H1 (cell line): ENCODE results near the gene C16orf95. TPM values are rescaled to one million over a fixed set of nuclear protein-coding genes. Genes with fewer than 3 reads are reported as not detected.

Experiments
- CTCF ChIA-PET: fragments of 300-600 bp; sonication (Branson Sonifier 250); formaldehyde crosslinking; loops from one replicate; lab custom pipeline; 2021; ENCODE audit not compliant: partially characterized antibody; lab: Charles Lee
- POLR2A ChIA-PET: fragments of 300-600 bp; sonication (Branson Sonifier 250); formaldehyde crosslinking; loops from one replicate; lab custom pipeline; 2021; ENCODE audit warnings: inconsistent platforms; ENCODE audit not compliant: partially characterized antibody; lab: Charles Lee
- DNase-seq, 2 experiments: peaks; one replicate each; pipeline versions ENCODE4 v3.0.0 to v3.0.0-alpha.2; 2010 to 2022; ENCODE audit warnings: low spot score in 2 of 2, low read depth in 1 of 2, mixed read lengths in 1 of 2
- FAIRE-seq: peaks from 2 replicates; lab custom pipeline; 2011; peaks lifted over from hg19 to GRCh38; lab: Jason Lieb, UNC
- H2AFZ ChIP-seq: 2 replicates; pipeline ENCODE4 v1.8.1; 2012; ENCODE audit warnings: low read length, inconsistent platforms
- H2AK5ac ChIP-seq: 2 replicates; pipeline ENCODE4 v1.6.1; 2013; ENCODE audit warnings: low read depth, low read length
- H2BK120ac ChIP-seq: replicated peaks from 2 replicates; pipeline ENCODE3; 2013; ENCODE audit warnings: low read depth, low read length, inconsistent platforms
- H2BK12ac ChIP-seq: 2 replicates; pipeline ENCODE4 v1.6.1; 2013; ENCODE audit warnings: low read depth, low read length
- H2BK15ac ChIP-seq: 2 replicates; pipeline ENCODE4 v1.6.1; 2013; ENCODE audit warnings: low read length
- H2BK20ac ChIP-seq: 2 replicates; pipeline ENCODE4 v1.6.1; 2013; ENCODE audit warnings: low read length
- H2BK5ac ChIP-seq: 2 replicates; pipeline ENCODE4 v1.6.1; 2013; ENCODE audit warnings: low read depth, low read length
- H3K14ac ChIP-seq: 2 replicates; pipeline ENCODE4 v1.6.1; 2013; ENCODE audit warnings: inconsistent platforms; ENCODE audit not compliant: insufficient read length
- H3K18ac ChIP-seq: 2 replicates; pipeline ENCODE4 v1.6.1; 2013; ENCODE audit warnings: low read length; ENCODE audit errors: extremely low read depth
- H3K23ac ChIP-seq: 2 replicates; pipeline ENCODE4 v1.6.1; 2013; ENCODE audit warnings: inconsistent platforms; ENCODE audit not compliant: insufficient read length
- H3K23me2 ChIP-seq: 2 replicates; pipeline ENCODE4 v1.6.1; 2013; ENCODE audit warnings: low read depth, low read length
- H3K27ac ChIP-seq: 2 replicates; pipeline ENCODE4 v1.6.1; 2011; ENCODE audit warnings: low read depth, low read length, inconsistent platforms
- H3K27me3 ChIP-seq, 4 experiments: replicated peaks in 1 of 4; 1 replicate in 1 of 4; 2 replicates in 3 of 4; pipeline versions ENCODE4 v1.6.1 to v1.8.1; 2011 to 2013; ENCODE audit warnings: low read length in 3 of 4, mild to moderate bottlenecking in 3 of 4, inconsistent platforms in 2 of 4, mixed read lengths in 2 of 4, moderate library complexity in 1 of 4; ENCODE audit not compliant: control insufficient read depth in 3 of 4, insufficient read depth in 3 of 4; ENCODE audit errors: extremely low read depth in 1 of 4
- H3K36me3 ChIP-seq, 4 experiments: 2 replicates each; pipeline versions ENCODE4 v1.6.1 to v1.8.1; 2011 to 2013; ENCODE audit warnings: mild to moderate bottlenecking in 4 of 4, low read length in 3 of 4, moderate library complexity in 2 of 4, control low read depth in 1 of 4, inconsistent platforms in 1 of 4; ENCODE audit not compliant: insufficient read depth in 4 of 4, control insufficient read depth in 2 of 4
- H3K4ac ChIP-seq: replicated peaks from 2 replicates; pipeline ENCODE3; 2013; ENCODE audit warnings: low read length, low read depth, mixed read lengths, inconsistent platforms; ENCODE audit not compliant: insufficient read length
- H3K4me1 ChIP-seq, 4 experiments: replicated peaks in 1 of 4; 1 replicate in 1 of 4; 2 replicates in 3 of 4; pipeline versions ENCODE4 v1.6.1 to v1.8.1; 2011 to 2013; ENCODE audit warnings: low read length in 3 of 4, inconsistent platforms in 2 of 4, mixed read lengths in 1 of 4; ENCODE audit not compliant: insufficient read depth in 4 of 4, control insufficient read depth in 3 of 4
- H3K4me2 ChIP-seq, 2 experiments: 2 replicates each; pipeline versions ENCODE4 v1.6.1 to v1.8.1; 2011 to 2013; ENCODE audit warnings: low read depth in 2 of 2, low read length in 2 of 2, control low read depth in 1 of 2, inconsistent platforms in 1 of 2, mild to moderate bottlenecking in 1 of 2; ENCODE audit not compliant: insufficient read depth in 1 of 2
- H3K4me3 ChIP-seq, 4 experiments: fragments of 200-600, 300-600 bp in 1 of 4; sonication (generic), shearing (Covaris generic), sonication (Bioruptor Twin) in 1 of 4; 2 replicates each; pipeline versions ENCODE4 v1.5.1 to v1.8.1; 2011 to 2016; ENCODE audit warnings: low read length in 4 of 4, low read depth in 3 of 4, control low read depth in 2 of 4, inconsistent platforms in 2 of 4, mild to moderate bottlenecking in 2 of 4, mixed read lengths in 1 of 4, moderate library complexity in 1 of 4; ENCODE audit not compliant: insufficient read depth in 2 of 4; ENCODE audit errors: extremely low read depth in 1 of 4
- H3K56ac ChIP-seq: replicated peaks from 2 replicates; pipeline ENCODE3; 2013; ENCODE audit warnings: low read depth, mild to moderate bottlenecking, mixed read lengths, low read length, inconsistent platforms; ENCODE audit not compliant: insufficient read length
- H3K79me1 ChIP-seq: 2 replicates; pipeline ENCODE4 v1.6.1; 2013; ENCODE audit warnings: low read depth, low read length, control low read depth
- H3K79me2 ChIP-seq, 2 experiments: 2 replicates each; pipeline versions ENCODE4 v1.6.1 to v1.8.1; 2012 to 2013; ENCODE audit warnings: low read length in 2 of 2, mild to moderate bottlenecking in 2 of 2, inconsistent platforms in 1 of 2; ENCODE audit not compliant: insufficient read depth in 2 of 2, control insufficient read depth in 1 of 2
- H3K9ac ChIP-seq, 4 experiments: replicated peaks in 1 of 4; 1 replicate in 1 of 4; 2 replicates in 3 of 4; pipeline versions ENCODE4 v1.6.1 to v1.8.1; 2011 to 2013; ENCODE audit warnings: low read depth in 3 of 4, low read length in 3 of 4, control low read depth in 2 of 4, mild to moderate bottlenecking in 2 of 4, moderate library complexity in 2 of 4, inconsistent platforms in 1 of 4; ENCODE audit errors: extremely low read depth in 1 of 4
- H3K9me3 ChIP-seq, 2 experiments: 2 replicates each; pipeline versions ENCODE4 v1.6.1 to v1.8.1; 2012 to 2013; ENCODE audit warnings: mild to moderate bottlenecking in 2 of 2, moderate library complexity in 2 of 2, control low read depth in 1 of 2, inconsistent platforms in 1 of 2, low read depth in 1 of 2, low read length in 1 of 2, mixed read lengths in 1 of 2; ENCODE audit not compliant: insufficient read depth in 2 of 2
- H4K20me1 ChIP-seq, 2 experiments: replicated peaks in 1 of 2; 2 replicates each; pipeline versions ENCODE3 to v1.8.1; 2011 to 2013; ENCODE audit warnings: inconsistent platforms in 2 of 2, low read length in 2 of 2, mild to moderate bottlenecking in 1 of 2; ENCODE audit not compliant: insufficient read depth in 2 of 2, control insufficient read depth in 1 of 2
- H4K5ac ChIP-seq: 2 replicates; pipeline ENCODE4 v1.6.1; 2013; ENCODE audit warnings: low read length, low read depth, mixed read lengths, inconsistent platforms; ENCODE audit not compliant: insufficient read length
- H4K8ac ChIP-seq: 2 replicates; pipeline ENCODE4 v1.8.0; 2013; ENCODE audit warnings: mild to moderate bottlenecking, moderate library complexity, low read length, inconsistent platforms; ENCODE audit not compliant: insufficient read depth; ENCODE audit errors: extremely low read depth
- H4K91ac ChIP-seq: replicated peaks from 2 replicates; pipeline ENCODE3; 2013; ENCODE audit warnings: low read length, mixed read lengths, inconsistent platforms; ENCODE audit not compliant: insufficient read length
- CREB1 ChIP-seq: IDR thresholded peaks from 2 replicates; pipeline ENCODE4 v1.6.1; 2012; ENCODE audit warnings: inconsistent platforms
- POU5F1 ChIP-seq: IDR thresholded peaks from 2 replicates; pipeline ENCODE4 v1.6.1; 2011; ENCODE audit warnings: low read depth, mild to moderate bottlenecking, low read length, moderate library complexity
- USF2 ChIP-seq: IDR thresholded peaks from 2 replicates; pipeline ENCODE4 v1.6.1; 2011; ENCODE audit warnings: low read length, improper control_type of control experiment
- WGBS, 2 experiments: shearing (Covaris generic) in 1 of 2; methylation state at CpG; one replicate each; pipeline versions ENCODE4 v1.1.6 to v1.1.7; 2013 to 2015; ENCODE audit warnings: low lambda C conversion rate in 2 of 2, mixed read lengths in 2 of 2, inconsistent platforms in 1 of 2, low coverage in 1 of 2, missing lambda C conversion rate in 1 of 2; ENCODE audit not compliant: insufficient replicate concordance in 2 of 2, insufficient coverage in 1 of 2, insufficient read length in 1 of 2; ENCODE audit errors: extremely low coverage in 1 of 2, missing lambda C conversion rate in 1 of 2; 5-methylcytosine and 5-hydroxymethylcytosine counted together
- polyA plus RNA-seq, 7 experiments: library from polyadenylated mRNA; depleted of rRNA in 3 of 7; stranded (reverse) in 5 of 7; unstranded in 2 of 7; fragments of >200 nt in 5 of 7; fragments of 200-250 nt in 2 of 7; gene quantifications; 1 replicate in 5 of 7; 2 replicates in 1 of 7; 4 replicates in 1 of 7; pipeline versions ENCODE4 v1.2.1 to v1.2.3, GENCODE V29; 2011 to 2013; ENCODE audit warnings: missing spikeins in 2 of 7, mixed read lengths in 2 of 7
- total RNA-seq: library from RNA; stranded (reverse); fragmentation: NEBNext Ultra II Directional; extraction: Animal tissue kit (Norgen Biotek cat#: 25700); gene quantifications from 2 replicates; pipeline ENCODE4 v1.2.1, GENCODE V29; 2021

The C16orf95 gene
- total and polyA plus RNA-seq, 2 of the 8 experiments (the other 6 are each of a cell fraction or from before 2014, with no cell fraction given), result 5.0 to 5.4 TPM

- no peaks in the 10 kb centered on the region for H3K27me3 ChIP-seq
- H3K4me1 ChIP-seq, result no peaks in the 10 kb centered on the region
- no peak overlapping the region for H2BK12ac ChIP-seq
- H2BK15ac ChIP-seq, result no peak overlapping the region
- H4K20me1 ChIP-seq, result no peaks in the 10 kb centered on the region
- H3K27ac ChIP-seq, result no peak overlapping the region
- no peak overlapping the region for H3K14ac ChIP-seq
- 91% methylated on average over 15 of the region's 15 CpGs; no CpG with 5 or more reads in 1 of the 2 experiments for WGBS, 2 experiments
- ChIA-PET POLR2A (no interaction called here), CTCF (interaction anchor here (1.7 to 10.7 kb wide), 2 partner anchors 15 to 60 kb away, joined by 4 to 62 read pairs; no protein-coding TSS in a partner anchor)
- H2AFZ ChIP-seq, result peak overlapping the region; percentile 31; the same call in 1 of the 2 replicates
- no peak overlapping the region for H3K4me2 ChIP-seq
- no peak overlapping the region for H4K5ac ChIP-seq
- peak overlapping the region; percentile 48 for H4K91ac ChIP-seq
- H2BK20ac ChIP-seq, result no peak overlapping the region
- H3K4ac ChIP-seq, result no peak overlapping the region
- H3K4me3 ChIP-seq, result no peak overlapping the region
- no peaks in the 10 kb centered on the region; a peak in 1 of 4 replicates for H3K9me3 ChIP-seq
- FAIRE-seq, result no peak
- no peaks in the 10 kb centered on the region for H3K36me3 ChIP-seq
- no peak overlapping the region for H3K23ac ChIP-seq
- H2BK5ac ChIP-seq, result 0 out of 2 replicates have a peak overlapping the region, but pooled peaks have one; percentile 12
- DNase-seq, result no peak
- no peak overlapping the region for H2BK120ac ChIP-seq
- H3K23me2 ChIP-seq, result no peaks in the 10 kb centered on the region
- H3K18ac ChIP-seq, result no peak overlapping the region; the same call in 1 of the 2 replicates
- H3K56ac ChIP-seq, result no peak overlapping the region
- peak; percentile 47 for TF ChIP-seq CREB1
- 0 out of 2 replicates have a peak, but pooled peaks have one; percentile 20 for TF ChIP-seq USF2
- TF ChIP-seq POU5F1, result no peak
- no peak overlapping the region for H3K9ac ChIP-seq
- H3K79me1 ChIP-seq, result no peaks in the 10 kb centered on the region
- no peaks in the 10 kb centered on the region for H3K79me2 ChIP-seq
- H2AK5ac ChIP-seq, result no peak overlapping the region; the same call in 1 of the 2 replicates
- no peak overlapping the region for H4K8ac ChIP-seq
Measured at GRCh38 chr16:87263418-87264052, 53.7 kb downstream of the C16orf95 start.
